Loucy (cell line): ENCODE data around the gene TMEM139.

Experiments
- CTCF ChIP-seq: fragments of 200-600 bp; sonication (generic); conservative IDR thresholded peaks from 2 replicates; pipeline ENCODE4 v1.5.1; 2014; ENCODE audit warnings: mild to moderate bottlenecking, antibody characterized with exemption, low read length
- EZH2phosphoT487 ChIP-seq: fragments of 200-600 bp; IDR thresholded peaks from 2 replicates; pipeline ENCODE4 v1.6.1; 2018; ENCODE audit warnings: antibody characterized with exemption, mild to moderate bottlenecking, moderate library complexity, borderline replicate concordance

GRCh38 chr7:143281529-143281928, 3.2 kb upstream of the TMEM139 start:
- no peak for TF ChIP-seq CTCF
- no peak for TF ChIP-seq EZH2phosphoT487
